Ishikawa (cell line): ENCODE results near the gene CATSPERZ.

Source experiments
- CEBPB ChIP-seq: IDR thresholded peaks from 2 replicates; pipeline ENCODE4 v1.6.1; 2012
- CREB1 ChIP-seq: IDR thresholded peaks from 2 replicates; pipeline ENCODE4 v1.6.1; 2012; ENCODE audit warnings: low read depth
- EGR1 ChIP-seq: IDR thresholded peaks from 2 replicates; pipeline ENCODE4 v1.6.1; 2012
- EP300 ChIP-seq: IDR thresholded peaks from 2 replicates; pipeline ENCODE4 v1.6.1; 2012; ENCODE audit warnings: borderline replicate concordance
- FOXM1 ChIP-seq: IDR thresholded peaks from 2 replicates; pipeline ENCODE4 v1.6.1; 2012; ENCODE audit warnings: low read depth, borderline replicate concordance
- MAX ChIP-seq: IDR thresholded peaks from 2 replicates; pipeline ENCODE4 v1.6.1; 2012
- NFIC ChIP-seq: IDR thresholded peaks from 2 replicates; pipeline ENCODE4 v1.6.1; 2012
- RAD21 ChIP-seq: IDR thresholded peaks from 2 replicates; pipeline ENCODE4 v1.6.1; 2012; ENCODE audit warnings: low read depth
- REST ChIP-seq: IDR thresholded peaks from 2 replicates; pipeline ENCODE4 v1.6.1; 2012; ENCODE audit warnings: low read depth, mild to moderate bottlenecking
- TAF1 ChIP-seq: IDR thresholded peaks from 2 replicates; pipeline ENCODE4 v1.6.1; 2012; ENCODE audit warnings: low read depth, mild to moderate bottlenecking
- TCF12 ChIP-seq: IDR thresholded peaks from 2 replicates; pipeline ENCODE4 v1.6.1; 2012; ENCODE audit warnings: low read depth
- TEAD4 ChIP-seq: IDR thresholded peaks from 2 replicates; pipeline ENCODE4 v1.6.1; 2012
- USF1 ChIP-seq: IDR thresholded peaks from 2 replicates; pipeline ENCODE4 v1.6.1; 2012
- YY1 ChIP-seq: IDR thresholded peaks from 2 replicates; pipeline ENCODE4 v1.6.1; 2012; ENCODE audit warnings: low read depth
- ZBTB7A ChIP-seq: IDR thresholded peaks from 2 replicates; pipeline ENCODE4 v1.6.1; 2012; ENCODE audit warnings: low read depth

The CATSPERZ gene

GRCh38 chr11:64339286-64339685 lies 39.1 kb downstream of the CATSPERZ start:
- TF ChIP-seq NFIC (no peak), YY1 (no peak), TAF1 (no peak), TCF12 (no peak)

GRCh38 chr11:64339754-64340408 lies 39.7 kb downstream of the CATSPERZ start, which contains the start of gene CCDC88B:
TSS of gene CCDC88B (plus strand) at chr11:64340204. CDS start at chr11:64340267, 63 bp downstream.
- no peak for TF ChIP-seq FOXM1
- no peak for TF ChIP-seq RAD21
- TF ChIP-seq YY1: no peak
- no peak for TF ChIP-seq CREB1
- TF ChIP-seq TAF1: no peak
- TF ChIP-seq TEAD4: no peak
- no peak for TF ChIP-seq ZBTB7A
- TF ChIP-seq CEBPB: no peak
- TF ChIP-seq TCF12: no peak
- TF ChIP-seq USF1: no peak
- TF ChIP-seq REST: no peak
- TF ChIP-seq EGR1: no peak
- no peak for TF ChIP-seq MAX
- no peak for TF ChIP-seq NFIC
- no peak for TF ChIP-seq EP300

GRCh38 chr11:64340671-64341335 lies 40.6 kb downstream of the CATSPERZ start:
- TF ChIP-seq EGR1 (0 out of 2 replicates have a peak, but pooled peaks have one; percentile 25), CEBPB (no peak), TAF1 (no peak), ZBTB7A (0 out of 2 replicates have a peak, but pooled peaks have one; percentile 26), YY1 (no peak), USF1 (no peak), TCF12 (no peak), CREB1 (no peak)

- TF ChIP-seq EP300: no peak
- no peak for TF ChIP-seq FOXM1
- no peak for TF ChIP-seq CREB1
- TF ChIP-seq TAF1: no peak
- no peak for TF ChIP-seq MAX
- no peak for TF ChIP-seq ZBTB7A
- no peak for TF ChIP-seq TCF12
- no peak for TF ChIP-seq NFIC
- no peak for TF ChIP-seq YY1
- TF ChIP-seq RAD21: no peak
- no peak for TF ChIP-seq USF1
- TF ChIP-seq TEAD4: no peak
- no peak for TF ChIP-seq EGR1
Measured at GRCh38 chr11:64341429-64341828, 41.3 kb downstream of the CATSPERZ start.

- TF ChIP-seq MAX (0 out of 2 replicates have a peak, but pooled peaks have one; percentile 25), NFIC (0 out of 2 replicates have a peak, but pooled peaks have one; percentile 33), USF1 (peak; percentile 38; the same call in 1 of the 2 replicates), TAF1 (peak; percentile 35; the same call in 1 of the 2 replicates), EP300 (no peak), FOXM1 (no peak), YY1 (no peak), RAD21 (peak; percentile 36; the same call in 1 of the 2 replicates)
Measured at GRCh38 chr11:64341851-64342791, 42.0 kb downstream of the CATSPERZ start.
